Measurements from ENCODE around the gene PDGFC. TPM values are rescaled to one million over a fixed set of nuclear protein-coding genes. Genes with fewer than 3 reads are reported as not detected.

The PDGFC gene
- polyA plus RNA-seq, 1 donor from 2014 or later, result 3.8 TPM

DNA sequence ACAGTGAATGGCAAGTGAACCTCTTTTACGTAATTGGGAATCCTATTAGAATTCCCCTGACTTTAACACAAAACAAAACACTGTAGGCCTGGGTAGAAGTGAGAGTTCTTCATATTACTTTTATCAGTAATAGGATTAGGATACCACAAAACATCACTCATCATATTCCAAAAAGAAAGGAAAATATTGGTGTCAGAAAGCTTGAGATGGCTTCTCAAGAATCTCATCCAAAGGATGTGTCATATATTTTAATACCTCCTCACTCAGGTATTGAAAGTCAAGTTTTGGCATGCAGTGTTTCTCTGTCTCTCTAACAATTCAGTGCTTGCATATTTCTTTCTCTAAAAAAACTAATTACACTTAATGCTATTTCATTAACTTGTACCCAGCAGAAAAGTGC, 173.2 kb downstream of the PDGFC start:
- Histone ChIP-seq H3K27ac (ENCODE audit: low read length) (no peak overlapping the region), H3K9me2 (ENCODE audit: insufficient read depth, low read length) (no peaks in the 10 kb centered on the region), H3K36me3 (ENCODE audit: insufficient read depth, low read length) (no peaks in the 10 kb centered on the region), H2AFZ (ENCODE audit: low read depth, low read length) (no peak overlapping the region), H4K20me1 (ENCODE audit: insufficient read depth) (no peaks in the 10 kb centered on the region), H3K27me3 (ENCODE audit: insufficient read depth, low read depth, low read length) (no peaks in the 10 kb centered on the region), H3K9ac (ENCODE audit: low read length) (no peak overlapping the region), H3F3A (ENCODE audit: insufficient read depth, low read length, poor library complexity, severe bottlenecking) (no peaks in the 10 kb centered on the region), H3K79me2 (replicated peaks; ENCODE audit: insufficient read depth, low read length) (no peaks in the 10 kb centered on the region), H3K4me3 (ENCODE audit: low read length) (no peak overlapping the region), H3K9me3 (ENCODE audit: low read length) (no peaks in the 10 kb centered on the region), H3K4me2 (ENCODE audit: low read length) (no peak overlapping the region)
- TF ChIP-seq TAF1 (IDR thresholded peaks at IDR 0.05; ENCODE audit: low read depth) (no peak), EP300 (conservative IDR thresholded peaks at IDR 0.05; ENCODE audit: poor library complexity, severe bottlenecking) (no peak), CTCF (IDR thresholded peaks at IDR 0.05; ENCODE audit: poor library complexity, severe bottlenecking) (no peak), EZH2 (IDR thresholded peaks at IDR 0.05; ENCODE audit: borderline replicate concordance, insufficient read depth, low read length, poor library complexity, severe bottlenecking) (no peak), SMC3 (conservative IDR thresholded peaks at IDR 0.05; ENCODE audit: poor library complexity) (no peak), MXI1 (conservative IDR thresholded peaks at IDR 0.05; ENCODE audit: poor library complexity, severe bottlenecking) (no peak), POLR2AphosphoS5 (IDR thresholded peaks at IDR 0.05) (no peak), RAD21 (conservative IDR thresholded peaks at IDR 0.05) (no peak)
- TF ChIP-seq, protein P1, sequence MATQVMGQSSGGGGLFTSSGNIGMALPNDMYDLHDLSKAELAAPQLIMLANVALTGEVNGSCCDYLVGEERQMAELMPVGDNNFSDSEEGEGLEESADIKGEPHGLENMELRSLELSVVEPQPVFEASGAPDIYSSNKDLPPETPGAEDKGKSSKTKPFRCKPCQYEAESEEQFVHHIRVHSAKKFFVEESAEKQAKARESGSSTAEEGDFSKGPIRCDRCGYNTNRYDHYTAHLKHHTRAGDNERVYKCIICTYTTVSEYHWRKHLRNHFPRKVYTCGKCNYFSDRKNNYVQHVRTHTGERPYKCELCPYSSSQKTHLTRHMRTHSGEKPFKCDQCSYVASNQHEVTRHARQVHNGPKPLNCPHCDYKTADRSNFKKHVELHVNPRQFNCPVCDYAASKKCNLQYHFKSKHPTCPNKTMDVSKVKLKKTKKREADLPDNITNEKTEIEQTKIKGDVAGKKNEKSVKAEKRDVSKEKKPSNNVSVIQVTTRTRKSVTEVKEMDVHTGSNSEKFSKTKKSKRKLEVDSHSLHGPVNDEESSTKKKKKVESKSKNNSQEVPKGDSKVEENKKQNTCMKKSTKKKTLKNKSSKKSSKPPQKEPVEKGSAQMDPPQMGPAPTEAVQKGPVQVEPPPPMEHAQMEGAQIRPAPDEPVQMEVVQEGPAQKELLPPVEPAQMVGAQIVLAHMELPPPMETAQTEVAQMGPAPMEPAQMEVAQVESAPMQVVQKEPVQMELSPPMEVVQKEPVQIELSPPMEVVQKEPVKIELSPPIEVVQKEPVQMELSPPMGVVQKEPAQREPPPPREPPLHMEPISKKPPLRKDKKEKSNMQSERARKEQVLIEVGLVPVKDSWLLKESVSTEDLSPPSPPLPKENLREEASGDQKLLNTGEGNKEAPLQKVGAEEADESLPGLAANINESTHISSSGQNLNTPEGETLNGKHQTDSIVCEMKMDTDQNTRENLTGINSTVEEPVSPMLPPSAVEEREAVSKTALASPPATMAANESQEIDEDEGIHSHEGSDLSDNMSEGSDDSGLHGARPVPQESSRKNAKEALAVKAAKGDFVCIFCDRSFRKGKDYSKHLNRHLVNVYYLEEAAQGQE (IDR thresholded peaks at IDR 0.05; ENCODE audit: borderline replicate concordance), result no peak

GRCh38 chr4:156797206-156797605, 174.4 kb downstream of the PDGFC start:
- Histone ChIP-seq H3K27ac (ENCODE audit: low read length) (no peak overlapping the region), H4K20me1 (ENCODE audit: insufficient read depth) (no peaks in the 10 kb centered on the region), H3F3A (ENCODE audit: insufficient read depth, low read length, poor library complexity, severe bottlenecking) (no peaks in the 10 kb centered on the region), H3K9me2 (ENCODE audit: insufficient read depth, low read length) (no peaks in the 10 kb centered on the region), H3K4me3 (ENCODE audit: low read length) (no peak overlapping the region), H3K79me2 (replicated peaks; ENCODE audit: insufficient read depth, low read length) (no peaks in the 10 kb centered on the region), H3K9me3 (ENCODE audit: low read length) (no peaks in the 10 kb centered on the region), H3K36me3 (ENCODE audit: insufficient read depth, low read length) (no peaks in the 10 kb centered on the region), H2AFZ (ENCODE audit: low read depth, low read length) (no peak overlapping the region), H3K27me3 (ENCODE audit: insufficient read depth, low read depth, low read length) (no peaks in the 10 kb centered on the region), H3K4me2 (ENCODE audit: low read length) (no peak overlapping the region), H3K9ac (ENCODE audit: low read length) (no peak overlapping the region)
- TF ChIP-seq EZH2 (IDR thresholded peaks at IDR 0.05; ENCODE audit: borderline replicate concordance, insufficient read depth, low read length, poor library complexity, severe bottlenecking), result no peak

DNA sequence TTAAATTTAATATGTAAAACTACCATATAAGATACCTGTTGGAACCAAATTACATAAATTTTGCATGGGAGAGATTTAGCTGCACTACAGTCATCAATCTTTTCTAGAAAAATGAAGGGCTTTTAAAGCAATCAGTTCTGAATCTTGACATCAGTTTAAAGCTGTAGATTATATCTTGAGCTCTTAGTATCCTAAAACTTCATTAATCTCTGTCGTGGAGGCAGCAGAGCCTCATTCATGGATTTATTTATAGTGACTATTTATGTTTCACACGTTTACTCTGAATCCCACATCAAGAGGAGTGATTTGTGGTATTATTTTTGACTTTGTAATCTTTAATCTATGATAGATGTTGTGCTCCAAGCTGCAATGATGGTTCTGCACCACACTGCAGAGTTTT, 175.9 kb downstream of the PDGFC start:
- TF ChIP-seq SMC3 (conservative IDR thresholded peaks at IDR 0.05; ENCODE audit: poor library complexity), result no peak
- TF ChIP-seq, protein P1 (IDR thresholded peaks at IDR 0.05; ENCODE audit: borderline replicate concordance), result no peak
- no peak for TF ChIP-seq TAF1 (IDR thresholded peaks at IDR 0.05; ENCODE audit: low read depth)
- TF ChIP-seq MXI1 (conservative IDR thresholded peaks at IDR 0.05; ENCODE audit: poor library complexity, severe bottlenecking), result no peak
- TF ChIP-seq EZH2 (IDR thresholded peaks at IDR 0.05; ENCODE audit: borderline replicate concordance, insufficient read depth, low read length, poor library complexity, severe bottlenecking), result no peak
- TF ChIP-seq POLR2AphosphoS5 (IDR thresholded peaks at IDR 0.05), result no peak
- Histone ChIP-seq H3K27me3 (ENCODE audit: insufficient read depth, low read depth, low read length) (no peaks in the 10 kb centered on the region), H3K27ac (ENCODE audit: low read length) (no peak overlapping the region), H3K9ac (ENCODE audit: low read length) (no peak overlapping the region), H3K4me2 (ENCODE audit: low read length) (no peak overlapping the region), H3K9me3 (ENCODE audit: low read length) (no peaks in the 10 kb centered on the region), H3F3A (ENCODE audit: insufficient read depth, low read length, poor library complexity, severe bottlenecking) (no peaks in the 10 kb centered on the region), H3K36me3 (ENCODE audit: insufficient read depth, low read length) (no peaks in the 10 kb centered on the region), H2AFZ (ENCODE audit: low read depth, low read length) (no peak overlapping the region), H3K4me3 (ENCODE audit: low read length) (no peak overlapping the region), H3K79me2 (replicated peaks; ENCODE audit: insufficient read depth, low read length) (no peaks in the 10 kb centered on the region), H4K20me1 (ENCODE audit: insufficient read depth) (no peaks in the 10 kb centered on the region), H3K9me2 (ENCODE audit: insufficient read depth, low read length) (no peaks in the 10 kb centered on the region)
